Measurements from ENCODE around the gene PSPC1. TPM values are rescaled to one million over a fixed set of nuclear protein-coding genes. Genes with fewer than 3 reads are reported as not detected.

The PSPC1 gene
- total RNA-seq, 1 donor from 2014 or later = 50.1 TPM

DNA sequence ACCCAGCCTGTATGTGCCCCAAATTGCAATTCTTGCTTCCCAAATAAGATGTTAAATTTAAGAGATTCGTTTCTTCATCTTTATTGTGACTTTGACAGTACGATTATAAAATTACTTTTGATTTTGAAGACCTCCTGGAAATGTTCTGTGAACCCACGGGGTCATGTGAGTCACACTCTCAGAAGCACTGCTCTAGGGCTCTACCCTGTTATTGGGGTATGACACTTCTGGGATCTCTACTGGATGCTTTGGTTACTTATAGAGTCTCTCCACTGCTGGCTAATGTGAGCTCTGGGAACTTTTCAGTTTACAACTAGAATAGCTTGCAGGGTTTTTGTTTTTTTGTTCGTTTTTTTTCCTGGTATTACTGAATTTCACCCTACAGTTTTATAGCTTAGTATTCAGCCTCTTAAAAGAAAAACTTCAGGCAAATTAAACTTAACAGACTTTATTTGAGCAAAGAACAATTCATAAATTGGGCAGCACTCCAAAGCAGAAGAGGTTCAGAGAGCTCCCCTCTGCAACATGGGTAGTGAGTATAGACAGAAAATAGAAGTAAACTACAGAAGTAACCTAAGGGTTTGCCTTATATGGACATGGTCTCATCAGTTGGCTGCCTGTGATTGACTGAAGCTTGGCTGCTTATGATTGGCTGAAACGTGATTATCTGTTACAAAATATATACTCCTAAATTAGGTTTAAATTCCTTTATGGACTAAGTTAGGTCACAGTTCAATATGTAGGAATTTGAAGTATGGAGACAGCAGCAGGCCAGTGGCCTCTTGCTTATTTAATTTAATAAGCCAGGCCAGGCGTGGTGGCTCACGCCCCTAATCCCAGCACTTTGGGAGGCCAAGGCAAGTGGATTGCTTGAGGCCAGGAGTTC, 28.5 kb upstream of the PSPC1 start:
- no peaks in the 10 kb centered on the region for H3K9me3 Mint-ChIP-seq (ENCODE audit: unreplicated experiment)
- TF ChIP-seq, protein P1, sequence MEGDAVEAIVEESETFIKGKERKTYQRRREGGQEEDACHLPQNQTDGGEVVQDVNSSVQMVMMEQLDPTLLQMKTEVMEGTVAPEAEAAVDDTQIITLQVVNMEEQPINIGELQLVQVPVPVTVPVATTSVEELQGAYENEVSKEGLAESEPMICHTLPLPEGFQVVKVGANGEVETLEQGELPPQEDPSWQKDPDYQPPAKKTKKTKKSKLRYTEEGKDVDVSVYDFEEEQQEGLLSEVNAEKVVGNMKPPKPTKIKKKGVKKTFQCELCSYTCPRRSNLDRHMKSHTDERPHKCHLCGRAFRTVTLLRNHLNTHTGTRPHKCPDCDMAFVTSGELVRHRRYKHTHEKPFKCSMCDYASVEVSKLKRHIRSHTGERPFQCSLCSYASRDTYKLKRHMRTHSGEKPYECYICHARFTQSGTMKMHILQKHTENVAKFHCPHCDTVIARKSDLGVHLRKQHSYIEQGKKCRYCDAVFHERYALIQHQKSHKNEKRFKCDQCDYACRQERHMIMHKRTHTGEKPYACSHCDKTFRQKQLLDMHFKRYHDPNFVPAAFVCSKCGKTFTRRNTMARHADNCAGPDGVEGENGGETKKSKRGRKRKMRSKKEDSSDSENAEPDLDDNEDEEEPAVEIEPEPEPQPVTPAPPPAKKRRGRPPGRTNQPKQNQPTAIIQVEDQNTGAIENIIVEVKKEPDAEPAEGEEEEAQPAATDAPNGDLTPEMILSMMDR (IDR thresholded peaks at IDR 0.05; ENCODE audit: unreplicated experiment) = no peak
- DNase-seq (ENCODE audit: low spot score) = no peak
- no peaks in the 10 kb centered on the region for H3K4me1 Mint-ChIP-seq (ENCODE audit: unreplicated experiment)
- H3K27ac Mint-ChIP-seq (ENCODE audit: unreplicated experiment) = no peak overlapping the region
- peaks cover 3% of the 10 kb centered on the region for H3K36me3 Mint-ChIP-seq (ENCODE audit: low read depth, unreplicated experiment)
- H3K4me3 Mint-ChIP-seq (ENCODE audit: unreplicated experiment) = no peak overlapping the region
- H3K27me3 Mint-ChIP-seq (ENCODE audit: unreplicated experiment) = peaks cover 1% of the 10 kb centered on the region

DNA sequence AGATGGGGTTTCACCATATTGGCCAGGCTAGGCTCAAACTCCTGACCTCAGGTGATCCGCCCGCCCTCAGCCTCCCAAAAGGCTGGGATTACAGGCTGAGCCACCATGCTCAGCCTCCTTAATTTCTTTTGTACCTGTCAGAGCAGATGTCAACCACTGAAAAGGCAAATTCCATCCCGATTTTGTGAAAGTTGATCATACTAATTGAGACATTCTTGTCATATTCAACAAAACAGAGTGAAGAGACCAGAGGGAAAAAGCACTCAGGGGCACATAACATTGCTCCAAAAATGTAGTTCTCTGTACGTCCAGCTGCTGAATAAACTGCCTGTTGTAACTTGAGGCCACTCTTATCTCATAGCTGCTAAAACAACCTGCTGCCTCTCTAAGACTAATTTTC, 27.4 kb upstream of the PSPC1 start:
- TF ChIP-seq, protein P1 (IDR thresholded peaks at IDR 0.05; ENCODE audit: unreplicated experiment) = no peak
- Mint-ChIP-seq H3K4me1 (ENCODE audit: unreplicated experiment) (no peaks in the 10 kb centered on the region), H3K27ac (ENCODE audit: unreplicated experiment) (no peak overlapping the region), H3K36me3 (ENCODE audit: low read depth, unreplicated experiment) (peaks cover 3% of the 10 kb centered on the region), H3K9me3 (ENCODE audit: unreplicated experiment) (no peaks in the 10 kb centered on the region), H3K27me3 (ENCODE audit: unreplicated experiment) (peaks cover 1% of the 10 kb centered on the region), H3K4me3 (ENCODE audit: unreplicated experiment) (no peak overlapping the region)
- DNase-seq (ENCODE audit: low spot score) = no peak

DNA sequence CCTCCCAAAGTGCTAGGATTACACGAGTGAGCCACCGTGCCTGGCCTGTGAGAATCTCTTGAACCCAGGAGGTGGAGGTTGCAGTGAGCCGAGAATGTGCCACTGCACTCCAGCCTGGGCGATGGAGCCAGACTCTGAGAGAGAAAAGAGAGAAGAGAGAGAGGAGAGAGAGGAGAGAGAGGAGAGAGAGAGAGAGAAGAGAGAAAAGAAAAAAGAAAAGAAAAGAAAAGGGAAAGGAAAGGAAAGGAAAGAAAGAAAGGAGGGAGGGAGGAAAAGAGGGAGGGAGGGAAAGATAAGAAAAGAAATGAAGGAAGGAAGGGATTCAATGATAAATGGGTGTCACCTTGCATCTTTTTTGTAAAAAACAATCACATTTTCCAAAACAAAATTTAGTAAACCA, 23.0 kb upstream of the PSPC1 start:
- Mint-ChIP-seq H3K36me3 (ENCODE audit: low read depth, unreplicated experiment) (no peaks in the 10 kb centered on the region), H3K4me3 (ENCODE audit: unreplicated experiment) (no peak overlapping the region), H3K27me3 (ENCODE audit: unreplicated experiment) (no peaks in the 10 kb centered on the region), H3K4me1 (ENCODE audit: unreplicated experiment) (no peaks in the 10 kb centered on the region), H3K27ac (ENCODE audit: unreplicated experiment) (no peak overlapping the region), H3K9me3 (ENCODE audit: unreplicated experiment) (no peaks in the 10 kb centered on the region)
- no peak for DNase-seq (ENCODE audit: low spot score)
- TF ChIP-seq, protein P1 (IDR thresholded peaks at IDR 0.05; ENCODE audit: unreplicated experiment) = no peak

DNA sequence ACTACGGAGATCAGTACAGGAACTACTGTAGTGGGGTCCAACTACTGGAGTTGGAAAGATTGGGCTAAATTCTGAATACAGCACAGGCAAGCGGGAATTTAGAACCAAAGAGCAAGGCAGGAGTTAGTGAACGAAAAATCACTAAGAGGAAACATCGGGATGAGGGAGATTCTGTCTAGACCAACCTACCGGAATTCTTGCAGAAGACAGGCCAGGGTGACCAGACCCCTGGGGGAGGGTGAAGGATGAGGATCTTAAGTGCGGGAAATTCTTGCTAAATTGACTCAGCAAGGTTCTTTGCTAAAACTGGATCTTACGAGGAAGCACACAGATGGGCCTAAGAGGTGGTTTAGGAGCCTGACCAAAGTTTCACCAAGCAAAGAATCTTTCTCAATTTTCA, 13.2 kb upstream of the PSPC1 start:
- peaks cover 2% of the 10 kb centered on the region for H3K4me1 Mint-ChIP-seq (ENCODE audit: unreplicated experiment)
- H3K27ac Mint-ChIP-seq (ENCODE audit: unreplicated experiment) = no peak overlapping the region
- no peaks in the 10 kb centered on the region for H3K27me3 Mint-ChIP-seq (ENCODE audit: unreplicated experiment)
- TF ChIP-seq, protein P1 (IDR thresholded peaks at IDR 0.05; ENCODE audit: unreplicated experiment) = no peak
- no peaks in the 10 kb centered on the region for H3K36me3 Mint-ChIP-seq (ENCODE audit: low read depth, unreplicated experiment)
- no peaks in the 10 kb centered on the region for H3K9me3 Mint-ChIP-seq (ENCODE audit: unreplicated experiment)
- DNase-seq (ENCODE audit: low spot score) = no peak
- no peak overlapping the region for H3K4me3 Mint-ChIP-seq (ENCODE audit: unreplicated experiment)

DNA sequence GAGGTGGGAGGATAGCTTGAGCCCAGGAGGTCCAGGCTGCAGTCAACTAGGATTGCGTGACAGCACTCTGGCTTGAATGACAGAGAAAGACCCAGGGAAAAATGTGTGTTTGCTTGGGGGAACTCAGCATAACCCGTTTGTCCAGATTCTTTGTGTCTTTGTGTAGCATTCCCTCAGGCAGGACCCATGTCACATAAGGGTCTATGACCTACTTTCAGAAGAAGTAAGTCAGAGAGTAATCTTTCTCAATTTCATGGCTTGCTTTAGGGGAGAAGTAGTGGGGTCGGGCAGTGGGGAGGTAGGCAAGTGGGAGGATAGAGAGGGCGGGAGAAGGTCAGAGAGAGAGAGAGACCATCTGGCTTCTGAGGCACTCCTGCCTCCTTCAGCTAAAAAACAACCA, 11.9 kb upstream of the PSPC1 start:
- no peak overlapping the region for H3K4me3 Mint-ChIP-seq (ENCODE audit: unreplicated experiment)
- DNase-seq (ENCODE audit: low spot score) = no peak

More for the DNA sequence above, 11.9 kb upstream of the PSPC1 start:
- Mint-ChIP-seq H3K36me3 (ENCODE audit: low read depth, unreplicated experiment) (no peaks in the 10 kb centered on the region), H3K9me3 (ENCODE audit: unreplicated experiment) (no peaks in the 10 kb centered on the region), H3K27ac (ENCODE audit: unreplicated experiment) (no peak overlapping the region), H3K27me3 (ENCODE audit: unreplicated experiment) (no peaks in the 10 kb centered on the region), H3K4me1 (ENCODE audit: unreplicated experiment) (peaks cover 2% of the 10 kb centered on the region)
- TF ChIP-seq, protein P1 (IDR thresholded peaks at IDR 0.05; ENCODE audit: unreplicated experiment) = no peak

All from endothelial cell (in vitro differentiated cells).